Posterior vena cava (tissue), 2 donors: Measurements from ENCODE around the gene CYP21A2. TPM values are rescaled to one million over a fixed set of nuclear protein-coding genes. Genes with fewer than 3 reads are reported as not detected.
"Not testable (repeated sequence)": the region's sequence is repeated elsewhere in the genome, so short reads cannot be mapped to it uniquely, and the experiment has no call there.

Experiments used
- DNase-seq: peaks from one replicate; pipeline ENCODE4 v3.0.0-alpha.2; 2020; ENCODE audit warnings: low spot score
- intact Hi-C, 2 donors: fragments of 100-400 bp; cut with DNase I; formaldehyde crosslinking; loops; one replicate each; pipeline versions ENCODE4 v1.14.1 to v1.14.2; 2022 to 2023
- total RNA-seq, 2 donors: library from RNA; stranded (reverse); fragmentation: NEBNext Ultra II Directional; extraction: Animal tissue kit (Norgen Biotek cat#: 25700); gene quantifications; one replicate each; pipeline ENCODE4 v1.2.1, GENCODE V29; 2021
- donor health status: DM: yes; HTN: yes; CAD: no.
- donor health status: DM: yes; HTN: yes; CAD: no.

The CYP21A2 gene
- total RNA-seq, 2 donors from 2014 or later, result 0.56 to 2.5 TPM

- intact Hi-C loops, DNase-seq: not testable (repeated sequence)
Observed at GRCh38 chr6:32022100-32022499, 16.1 kb upstream of the CYP21A2 start.

- DNase-seq, result peak; percentile 15
- intact Hi-C loops, result not testable (repeated sequence)
Observed at GRCh38 chr6:32028631-32029030, 9.6 kb upstream of the CYP21A2 start.

- peak; percentile 1 for DNase-seq
- intact Hi-C loops, result not testable (repeated sequence)
Observed at GRCh38 chr6:32029553-32029952, 8.7 kb upstream of the CYP21A2 start.

DNA sequence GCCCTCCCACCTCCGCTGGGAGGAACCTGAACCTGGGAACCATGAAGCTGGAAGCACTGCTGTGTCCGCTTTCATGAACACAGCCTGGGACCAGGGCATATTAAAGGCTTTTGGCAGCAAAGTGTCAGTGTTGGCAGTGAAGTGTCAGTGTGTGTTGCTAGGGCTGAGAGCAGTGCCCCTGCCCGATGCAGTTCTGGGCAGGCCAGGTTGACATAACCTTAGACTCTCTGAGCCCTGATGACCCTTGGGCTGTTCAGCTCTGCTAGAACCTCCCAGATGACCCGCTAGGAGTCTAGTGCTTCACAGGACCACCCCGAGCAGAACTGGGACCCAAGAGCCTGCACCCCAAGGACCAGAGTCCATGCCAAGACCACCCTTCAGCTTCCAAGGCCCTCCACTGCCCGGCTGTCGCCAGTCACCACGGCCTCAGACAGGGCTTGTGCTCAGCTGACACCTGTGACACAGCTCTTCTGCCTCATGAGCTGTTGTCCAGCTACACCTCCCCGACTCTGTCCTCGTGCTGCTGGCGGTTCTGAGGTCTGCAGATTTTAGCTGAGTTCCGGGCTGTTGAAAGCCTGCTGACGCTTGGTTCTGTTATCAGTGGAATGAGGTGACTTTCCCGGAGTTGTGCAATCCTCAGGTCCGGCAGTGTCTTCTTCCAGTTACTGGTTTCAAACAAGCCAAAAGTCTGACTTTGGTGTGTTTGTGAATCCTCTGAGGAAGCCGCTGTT is 2.8 kb upstream of the CYP21A2 start:
- DNase-seq, intact Hi-C loops: not testable (repeated sequence)

DNA sequence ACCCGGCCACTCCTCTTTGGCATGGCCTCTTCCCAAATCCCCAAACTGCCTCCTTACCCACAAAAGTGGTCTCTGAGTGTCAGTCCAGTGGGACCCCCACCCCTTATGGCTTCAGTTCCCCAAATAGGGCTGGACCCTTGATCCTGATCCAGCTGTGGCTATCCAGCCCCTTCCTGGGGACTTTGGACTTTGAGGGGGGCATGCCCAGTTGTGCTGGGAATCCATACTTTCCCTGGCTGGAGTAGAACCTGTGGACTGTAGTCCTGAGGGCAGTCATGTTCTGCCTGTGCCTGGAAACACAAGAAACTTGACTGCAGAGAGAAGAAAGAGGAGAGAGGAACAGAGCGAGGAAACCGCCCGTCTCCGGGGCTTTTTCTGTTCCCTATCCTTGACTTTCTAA is 1.1 kb upstream of the CYP21A2 start:
- intact Hi-C loops, DNase-seq: not testable (repeated sequence)

DNA sequence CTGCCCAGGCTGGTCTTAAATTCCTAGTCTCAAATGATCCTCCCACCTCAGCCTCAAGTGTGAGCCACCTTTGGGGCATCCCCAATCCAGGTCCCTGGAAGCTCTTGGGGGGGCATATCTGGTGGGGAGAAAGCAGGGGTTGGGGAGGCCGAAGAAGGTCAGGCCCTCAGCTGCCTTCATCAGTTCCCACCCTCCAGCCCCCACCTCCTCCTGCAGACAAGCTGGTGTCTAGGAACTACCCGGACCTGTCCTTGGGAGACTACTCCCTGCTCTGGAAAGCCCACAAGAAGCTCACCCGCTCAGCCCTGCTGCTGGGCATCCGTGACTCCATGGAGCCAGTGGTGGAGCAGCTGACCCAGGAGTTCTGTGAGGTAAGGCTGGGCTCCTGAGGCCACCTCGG is 663 bp downstream of the CYP21A2 start:
- DNase-seq, result not testable (repeated sequence)

GRCh38 chr6:32039321-32040274 is 1.4 kb downstream of the CYP21A2 start:
- intact Hi-C loops, DNase-seq: not testable (repeated sequence)

More for the DNA sequence above, 663 bp downstream of the CYP21A2 start:
- intact Hi-C loops, result not testable (repeated sequence)

DNA sequence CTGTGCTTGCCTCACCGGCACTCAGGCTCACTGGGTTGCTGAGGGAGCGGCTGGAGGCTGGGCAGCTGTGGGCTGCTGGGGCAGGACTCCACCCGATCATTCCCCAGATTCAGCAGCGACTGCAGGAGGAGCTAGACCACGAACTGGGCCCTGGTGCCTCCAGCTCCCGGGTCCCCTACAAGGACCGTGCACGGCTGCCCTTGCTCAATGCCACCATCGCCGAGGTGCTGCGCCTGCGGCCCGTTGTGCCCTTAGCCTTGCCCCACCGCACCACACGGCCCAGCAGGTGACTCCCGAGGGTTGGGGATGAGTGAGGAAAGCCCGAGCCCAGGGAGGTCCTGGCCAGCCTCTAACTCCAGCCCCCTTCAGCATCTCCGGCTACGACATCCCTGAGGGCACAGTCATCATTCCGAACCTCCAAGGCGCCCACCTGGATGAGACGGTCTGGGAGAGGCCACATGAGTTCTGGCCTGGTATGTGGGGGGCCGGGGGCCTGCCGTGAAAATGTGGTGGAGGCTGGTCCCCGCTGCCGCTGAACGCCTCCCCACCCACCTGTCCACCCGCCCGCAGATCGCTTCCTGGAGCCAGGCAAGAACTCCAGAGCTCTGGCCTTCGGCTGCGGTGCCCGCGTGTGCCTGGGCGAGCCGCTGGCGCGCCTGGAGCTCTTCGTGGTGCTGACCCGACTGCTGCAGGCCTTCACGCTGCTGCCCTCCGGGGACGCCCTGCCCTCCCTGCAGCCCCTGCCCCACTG is 2.3 kb downstream of the CYP21A2 start:
- DNase-seq, intact Hi-C loops: not testable (repeated sequence)

DNA sequence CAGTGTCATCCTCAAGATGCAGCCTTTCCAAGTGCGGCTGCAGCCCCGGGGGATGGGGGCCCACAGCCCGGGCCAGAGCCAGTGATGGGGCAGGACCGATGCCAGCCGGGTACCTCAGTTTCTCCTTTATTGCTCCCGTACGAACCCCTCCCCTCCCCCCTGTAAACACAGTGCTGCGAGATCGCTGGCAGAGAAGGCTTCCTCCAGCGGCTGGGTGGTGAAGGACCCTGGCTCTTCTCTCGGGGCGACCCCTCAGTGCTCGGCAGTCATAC is 2.8 kb downstream of the CYP21A2 start:
- DNase-seq, intact Hi-C loops: not testable (repeated sequence)

- intact Hi-C loops, DNase-seq: not testable (repeated sequence)
Observed at GRCh38 chr6:32041385-32041784, 3.2 kb downstream of the CYP21A2 start.

DNA sequence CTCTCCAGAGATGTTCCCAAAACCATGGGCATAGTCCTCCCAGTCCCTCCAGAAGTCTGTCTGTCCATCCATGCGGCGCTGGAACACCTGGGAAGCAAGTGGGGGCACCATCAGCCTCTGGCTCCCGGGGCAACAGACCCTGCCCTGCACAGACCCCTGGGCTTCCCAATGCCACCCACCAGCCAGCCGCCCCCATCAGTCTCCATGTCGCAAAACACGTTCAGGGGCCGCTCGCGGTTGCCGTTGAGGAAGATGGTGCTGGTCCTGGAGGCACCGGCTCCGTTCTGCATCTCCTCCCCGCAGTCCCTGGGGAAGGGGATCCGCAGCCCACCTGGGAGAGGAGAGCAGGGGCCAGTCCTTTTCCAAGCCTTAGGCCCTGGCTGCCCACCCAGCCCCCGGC is 4.1 kb downstream of the CYP21A2 start:
- intact Hi-C loops, DNase-seq: not testable (repeated sequence)

DNA sequence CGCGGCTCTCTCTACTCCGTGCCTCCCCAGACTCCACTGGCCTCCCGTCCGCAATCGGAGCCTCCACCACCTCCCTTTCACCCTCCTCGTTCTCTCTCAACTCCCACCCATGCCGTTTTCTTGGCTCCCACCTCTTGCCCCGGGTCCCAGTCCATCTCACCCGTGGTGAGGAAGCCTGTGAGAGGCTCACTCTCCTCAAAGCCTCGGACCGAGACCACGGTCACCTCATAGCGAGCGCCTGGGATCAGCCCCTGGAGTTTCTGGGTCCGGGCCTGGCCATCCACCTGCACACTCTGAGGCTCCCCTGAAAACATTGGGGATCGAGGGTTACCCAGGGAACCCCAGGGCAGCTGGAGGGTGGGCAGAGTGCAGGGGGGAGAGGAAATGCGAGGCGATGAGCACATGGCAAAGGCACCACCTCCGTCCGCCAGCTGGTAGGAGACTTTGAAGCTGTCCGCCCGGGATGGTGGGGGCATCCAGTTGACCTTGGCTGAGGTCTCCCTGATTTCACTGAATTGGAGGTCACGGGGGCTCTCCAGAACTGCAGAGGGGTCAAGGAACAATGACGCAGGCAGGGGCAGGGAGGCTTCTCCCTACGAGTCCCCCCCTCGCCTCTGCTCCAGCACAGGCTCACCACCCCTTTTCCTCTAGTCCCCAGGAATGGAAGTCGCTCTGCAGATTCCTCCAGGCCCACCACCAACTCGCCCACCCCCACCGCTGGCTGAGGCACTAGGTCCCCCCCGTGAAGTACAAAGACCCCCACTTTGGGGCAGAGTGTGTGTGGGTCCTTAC is 5.6 kb downstream of the CYP21A2 start:
- intact Hi-C loops, DNase-seq: not testable (repeated sequence)

- intact Hi-C loops, DNase-seq: not testable (repeated sequence)
Observed at GRCh38 chr6:32044916-32045315, 6.7 kb downstream of the CYP21A2 start.

DNA sequence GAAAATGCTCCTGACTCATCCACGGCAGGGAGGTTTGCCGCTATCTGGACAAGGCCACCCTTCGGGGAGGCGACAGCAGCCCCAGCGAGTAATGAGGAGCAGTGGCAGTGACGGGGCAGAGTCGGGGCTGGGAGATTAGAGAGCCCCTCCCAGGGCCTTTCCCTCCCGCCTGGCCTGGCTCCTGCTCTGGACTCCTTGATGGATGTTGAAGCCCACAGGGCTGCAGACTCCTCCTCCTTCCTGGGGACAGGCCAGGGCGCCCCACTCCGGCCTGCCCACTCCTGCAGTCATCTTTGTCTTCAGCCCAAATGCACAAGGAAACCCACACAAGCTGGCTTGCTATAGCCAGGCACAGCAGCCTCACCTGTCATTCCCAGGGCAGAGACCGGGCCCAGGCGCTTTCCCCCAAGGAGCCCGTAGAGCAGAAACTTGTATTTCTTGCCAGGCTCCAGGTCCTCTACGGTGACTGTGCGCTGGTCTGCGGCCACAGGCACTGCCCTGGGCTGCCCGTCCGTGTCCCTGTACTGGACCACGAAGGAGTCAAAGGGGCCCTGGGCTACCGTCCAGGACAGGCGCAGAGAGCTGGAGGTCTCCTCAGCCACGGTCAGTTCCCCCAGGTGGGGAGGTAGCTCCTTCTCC is 7.7 kb downstream of the CYP21A2 start:
- intact Hi-C loops, result no loop called here
- DNase-seq, result peak; percentile 89

GRCh38 chr6:32046450-32047083 is 8.4 kb downstream of the CYP21A2 start:
- intact Hi-C loops, result no loop called here

GRCh38 chr6:32047084-32047478 is 8.9 kb downstream of the CYP21A2 start:
- peak; percentile 91 for DNase-seq
- intact Hi-C loops, result no loop called here

More at GRCh38 chr6:32046450-32047083, 8.4 kb downstream of the CYP21A2 start:
- peak; percentile 90 for DNase-seq

DNA sequence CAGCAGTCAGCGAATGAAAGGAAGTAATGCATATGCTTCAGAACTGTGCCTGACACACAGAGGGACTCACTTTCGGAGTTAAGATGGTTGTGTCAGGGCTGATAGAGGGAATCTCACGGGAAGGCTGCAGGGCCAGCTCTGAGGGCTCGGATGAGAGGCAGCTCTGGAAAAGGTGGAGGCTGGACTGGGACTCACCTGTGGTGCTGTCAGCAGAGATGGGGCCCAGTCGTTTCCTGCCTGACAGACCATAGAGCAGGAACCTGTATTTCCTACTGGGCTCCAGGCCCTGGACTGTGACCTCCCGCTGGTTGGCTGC is 9.3 kb downstream of the CYP21A2 start:
- no peak for DNase-seq
- intact Hi-C loops, result no loop called here
